Measurements from ENCODE around the gene AMMECR1L. TPM values are rescaled to one million over a fixed set of nuclear protein-coding genes. Genes with fewer than 3 reads are reported as not detected.

Gene AMMECR1L
- total and polyA plus RNA-seq, 2 experiments from 2014 or later: 7.8 to 17.7 TPM

DNA sequence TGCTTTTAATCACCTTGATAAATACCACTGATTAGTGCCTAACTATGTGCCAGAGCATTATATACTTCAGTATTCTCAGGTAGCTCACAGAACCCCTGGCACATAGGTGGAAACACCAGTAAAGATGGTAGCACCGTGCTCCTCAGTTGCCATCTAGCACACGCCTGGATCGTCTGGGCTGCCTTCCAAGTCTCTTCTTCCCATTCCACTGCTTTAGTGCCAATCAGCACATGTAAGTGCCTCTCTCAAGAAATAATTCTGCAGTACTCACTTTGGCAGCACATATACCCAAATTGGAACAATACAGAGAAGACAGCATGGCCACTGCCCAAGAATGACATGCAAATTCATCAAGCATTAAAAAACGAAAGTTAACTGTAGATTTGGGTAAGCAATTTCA is 40.8 kb downstream of the AMMECR1L start:
- no peak for ATAC-seq

More for the DNA sequence above, 40.8 kb downstream of the AMMECR1L start:
- Mint-ChIP-seq H3K4me3 (no peak overlapping the region), H3K9me3 (no peaks in the 10 kb centered on the region), H3K27ac (no peak overlapping the region), H3K36me3 (ENCODE audit: low read depth) (peaks cover 54% of the 10 kb centered on the region), H3K27me3 (ENCODE audit: insufficient read depth, low read depth, poor library complexity) (peaks cover 11% of the 10 kb centered on the region), H3K4me1 (no peaks in the 10 kb centered on the region; the same call in 2 of the 3 replicates)
- no peak overlapping the region for H3K4me2 ChIP-seq
- no peaks in the 10 kb centered on the region; the same call in 1 of the 2 replicates for H3K79me2 ChIP-seq (replicated peaks; ENCODE audit: insufficient read depth)
- H3F3A ChIP-seq (replicated peaks; ENCODE audit: low read depth): peaks cover 6% of the 10 kb centered on the region; the same call in 1 of the 2 replicates
- DNase-seq (ENCODE audit: low spot score): no peak
- H2AFZ ChIP-seq: no peak overlapping the region
- H3K36me3 ChIP-seq (ENCODE audit: insufficient read depth): peaks cover 35% of the 10 kb centered on the region
- no peak for TF ChIP-seq CREB1 (CRISPR knock-in tag; IDR thresholded peaks at IDR 0.05; ENCODE audit: low read depth)
- TF ChIP-seq ZNF331 (CRISPR knock-in tag; IDR thresholded peaks at IDR 0.05; ENCODE audit: low read depth): no peak
- no peak for TF ChIP-seq STAT1 (IDR thresholded peaks at IDR 0.05; ENCODE audit: unreplicated experiment)
- TF ChIP-seq POLR2AphosphoS5 (IDR thresholded peaks at IDR 0.05; ENCODE audit: low read depth): no peak
- no peak for TF ChIP-seq ETS1 (IDR thresholded peaks at IDR 0.05)
- TF ChIP-seq, protein P1, sequence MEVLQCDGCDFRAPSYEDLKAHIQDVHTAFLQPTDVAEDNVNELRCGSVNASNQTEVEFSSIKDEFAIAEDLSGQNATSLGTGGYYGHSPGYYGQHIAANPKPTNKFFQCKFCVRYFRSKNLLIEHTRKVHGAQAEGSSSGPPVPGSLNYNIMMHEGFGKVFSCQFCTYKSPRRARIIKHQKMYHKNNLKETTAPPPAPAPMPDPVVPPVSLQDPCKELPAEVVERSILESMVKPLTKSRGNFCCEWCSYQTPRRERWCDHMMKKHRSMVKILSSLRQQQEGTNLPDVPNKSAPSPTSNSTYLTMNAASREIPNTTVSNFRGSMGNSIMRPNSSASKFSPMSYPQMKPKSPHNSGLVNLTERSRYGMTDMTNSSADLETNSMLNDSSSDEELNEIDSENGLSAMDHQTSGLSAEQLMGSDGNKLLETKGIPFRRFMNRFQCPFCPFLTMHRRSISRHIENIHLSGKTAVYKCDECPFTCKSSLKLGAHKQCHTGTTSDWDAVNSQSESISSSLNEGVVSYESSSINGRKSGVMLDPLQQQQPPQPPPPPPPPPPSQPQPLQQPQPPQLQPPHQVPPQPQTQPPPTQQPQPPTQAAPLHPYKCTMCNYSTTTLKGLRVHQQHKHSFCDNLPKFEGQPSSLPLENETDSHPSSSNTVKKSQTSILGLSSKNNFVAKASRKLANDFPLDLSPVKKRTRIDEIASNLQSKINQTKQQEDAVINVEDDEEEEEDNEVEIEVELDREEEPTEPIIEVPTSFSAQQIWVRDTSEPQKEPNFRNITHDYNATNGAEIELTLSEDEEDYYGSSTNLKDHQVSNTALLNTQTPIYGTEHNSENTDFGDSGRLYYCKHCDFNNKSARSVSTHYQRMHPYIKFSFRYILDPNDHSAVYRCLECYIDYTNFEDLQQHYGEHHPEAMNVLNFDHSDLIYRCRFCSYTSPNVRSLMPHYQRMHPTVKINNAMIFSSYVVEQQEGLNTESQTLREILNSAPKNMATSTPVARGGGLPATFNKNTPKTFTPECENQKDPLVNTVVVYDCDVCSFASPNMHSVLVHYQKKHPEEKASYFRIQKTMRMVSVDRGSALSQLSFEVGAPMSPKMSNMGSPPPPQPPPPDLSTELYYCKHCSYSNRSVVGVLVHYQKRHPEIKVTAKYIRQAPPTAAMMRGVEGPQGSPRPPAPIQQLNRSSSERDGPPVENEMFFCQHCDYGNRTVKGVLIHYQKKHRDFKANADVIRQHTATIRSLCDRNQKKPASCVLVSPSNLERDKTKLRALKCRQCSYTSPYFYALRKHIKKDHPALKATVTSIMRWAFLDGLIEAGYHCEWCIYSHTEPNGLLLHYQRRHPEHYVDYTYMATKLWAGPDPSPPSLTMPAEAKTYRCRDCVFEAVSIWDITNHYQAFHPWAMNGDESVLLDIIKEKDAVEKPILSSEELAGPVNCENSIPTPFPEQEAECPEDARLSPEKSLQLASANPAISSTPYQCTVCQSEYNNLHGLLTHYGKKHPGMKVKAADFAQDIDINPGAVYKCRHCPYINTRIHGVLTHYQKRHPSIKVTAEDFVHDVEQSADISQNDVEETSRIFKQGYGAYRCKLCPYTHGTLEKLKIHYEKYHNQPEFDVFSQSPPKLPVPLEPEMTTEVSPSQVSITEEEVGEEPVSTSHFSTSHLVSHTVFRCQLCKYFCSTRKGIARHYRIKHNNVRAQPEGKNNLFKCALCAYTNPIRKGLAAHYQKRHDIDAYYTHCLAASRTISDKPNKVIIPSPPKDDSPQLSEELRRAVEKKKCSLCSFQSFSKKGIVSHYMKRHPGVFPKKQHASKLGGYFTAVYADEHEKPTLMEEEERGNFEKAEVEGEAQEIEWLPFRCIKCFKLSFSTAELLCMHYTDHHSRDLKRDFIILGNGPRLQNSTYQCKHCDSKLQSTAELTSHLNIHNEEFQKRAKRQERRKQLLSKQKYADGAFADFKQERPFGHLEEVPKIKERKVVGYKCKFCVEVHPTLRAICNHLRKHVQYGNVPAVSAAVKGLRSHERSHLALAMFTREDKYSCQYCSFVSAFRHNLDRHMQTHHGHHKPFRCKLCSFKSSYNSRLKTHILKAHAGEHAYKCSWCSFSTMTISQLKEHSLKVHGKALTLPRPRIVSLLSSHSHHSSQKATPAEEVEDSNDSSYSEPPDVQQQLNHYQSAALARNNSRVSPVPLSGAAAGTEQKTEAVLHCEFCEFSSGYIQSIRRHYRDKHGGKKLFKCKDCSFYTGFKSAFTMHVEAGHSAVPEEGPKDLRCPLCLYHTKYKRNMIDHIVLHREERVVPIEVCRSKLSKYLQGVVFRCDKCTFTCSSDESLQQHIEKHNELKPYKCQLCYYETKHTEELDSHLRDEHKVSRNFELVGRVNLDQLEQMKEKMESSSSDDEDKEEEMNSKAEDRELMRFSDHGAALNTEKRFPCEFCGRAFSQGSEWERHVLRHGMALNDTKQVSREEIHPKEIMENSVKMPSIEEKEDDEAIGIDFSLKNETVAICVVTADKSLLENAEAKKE (CRISPR knock-in tag; IDR thresholded peaks at IDR 0.05): no peak
- TF ChIP-seq REST (IDR thresholded peaks at IDR 0.05; ENCODE audit: unreplicated experiment): no peak
- no peak for TF ChIP-seq ZNF114 (CRISPR knock-in tag; IDR thresholded peaks at IDR 0.05)
- no peak for TF ChIP-seq EZH2 (IDR thresholded peaks at IDR 0.05; ENCODE audit: low read depth, unreplicated experiment)
- H3K4me1 ChIP-seq (ENCODE audit: insufficient read depth): no peaks in the 10 kb centered on the region
- H3K27me3 ChIP-seq (ENCODE audit: insufficient read depth): no peaks in the 10 kb centered on the region
- no peaks in the 10 kb centered on the region for H3K9me2 ChIP-seq (ENCODE audit: insufficient read depth)
- H3K4me3 ChIP-seq: no peak overlapping the region
- peaks cover 14% of the 10 kb centered on the region; the same call in 1 of the 2 replicates for H4K20me1 ChIP-seq (replicated peaks; ENCODE audit: insufficient read depth)
- no peak overlapping the region for H3K27ac ChIP-seq (ENCODE audit: low read depth)
